ENCODE measurements around the gene ATP10A. TPM values are rescaled to one million over a fixed set of nuclear protein-coding genes. Genes with fewer than 3 reads are reported as not detected.

The ATP10A gene
- total RNA-seq, 2 experiments from 2014 or later, result 0.06 TPM; not detected in 1

DNA sequence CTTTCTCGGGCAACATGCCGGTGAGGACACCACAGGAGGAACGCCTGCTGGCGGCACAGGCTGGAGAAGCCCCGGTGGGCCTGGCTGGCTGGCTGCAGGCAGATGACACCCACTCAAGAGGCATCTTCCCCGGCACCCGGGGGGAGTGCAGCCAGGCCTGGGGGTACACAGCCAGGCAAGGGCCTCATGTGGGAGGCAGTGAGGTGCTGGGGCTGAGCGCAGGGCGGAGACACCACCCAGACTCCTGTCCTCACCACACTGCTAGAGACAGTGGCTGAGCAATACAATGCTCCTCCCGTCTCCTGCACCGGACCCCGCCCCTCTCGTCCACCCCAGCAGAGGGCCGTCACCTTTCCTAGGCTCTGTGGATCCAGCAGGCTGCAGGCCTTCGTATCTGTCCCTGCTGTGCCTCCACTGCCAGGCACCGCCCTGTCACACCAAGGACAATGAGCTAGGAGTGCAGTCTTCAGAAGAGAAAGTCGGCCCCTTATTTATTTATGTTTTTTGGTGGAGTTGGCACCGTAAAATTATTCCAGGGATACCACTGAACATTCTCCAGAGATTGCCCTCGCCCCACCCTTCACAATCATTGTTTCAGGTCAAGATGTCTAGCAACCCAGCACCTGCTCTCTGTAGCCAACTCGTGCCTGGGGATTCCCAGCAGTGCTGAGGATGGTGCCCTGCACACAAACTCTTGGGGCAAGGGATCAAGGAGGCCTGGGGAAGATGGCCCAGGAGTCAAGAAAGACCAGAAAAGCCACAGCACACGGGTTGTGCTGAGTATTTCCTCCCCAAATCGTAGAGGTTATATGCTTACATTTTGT, 129.1 kb downstream of the ATP10A start:
- ChIA-PET POLR2A (interaction anchor here (1.1 kb wide), 1 partner anchor 148 kb away, joined by 3 read pairs; no protein-coding TSS in a partner anchor), CTCF (ENCODE audit: unreplicated experiment) (no interaction called here)
- Histone ChIP-seq H3K4me3 (ENCODE audit: low read depth, low read length, poor library complexity, severe bottlenecking) (no peak overlapping the region), H3K36me3 (ENCODE audit: insufficient read depth, low read length) (no peaks in the 10 kb centered on the region), H3K4me1 (ENCODE audit: insufficient read depth, low read length, poor library complexity, severe bottlenecking) (no peaks in the 10 kb centered on the region), H3K4me2 (ENCODE audit: low read length) (no peak overlapping the region), H3K9me3 (ENCODE audit: low read length) (no peaks in the 10 kb centered on the region), H4K20me1 (ENCODE audit: insufficient read depth, low read length) (no peaks in the 10 kb centered on the region), H3K79me2 (ENCODE audit: insufficient read depth, low read depth, low read length) (no peaks in the 10 kb centered on the region), H2AFZ (ENCODE audit: low read length) (no peak overlapping the region), H3K9me2 (ENCODE audit: insufficient read depth, low read length) (no peaks in the 10 kb centered on the region), H3K27ac (ENCODE audit: low read depth, low read length, poor library complexity, severe bottlenecking) (no peak overlapping the region)
- no TSS peak for BruUV-seq (replicated peaks)
- DNase-seq (ENCODE audit: low spot score), result no peak
- intact Hi-C loops (cut with micrococcal nuclease; ENCODE audit: unreplicated experiment), result no loop called here
- TF ChIP-seq, protein P1, sequence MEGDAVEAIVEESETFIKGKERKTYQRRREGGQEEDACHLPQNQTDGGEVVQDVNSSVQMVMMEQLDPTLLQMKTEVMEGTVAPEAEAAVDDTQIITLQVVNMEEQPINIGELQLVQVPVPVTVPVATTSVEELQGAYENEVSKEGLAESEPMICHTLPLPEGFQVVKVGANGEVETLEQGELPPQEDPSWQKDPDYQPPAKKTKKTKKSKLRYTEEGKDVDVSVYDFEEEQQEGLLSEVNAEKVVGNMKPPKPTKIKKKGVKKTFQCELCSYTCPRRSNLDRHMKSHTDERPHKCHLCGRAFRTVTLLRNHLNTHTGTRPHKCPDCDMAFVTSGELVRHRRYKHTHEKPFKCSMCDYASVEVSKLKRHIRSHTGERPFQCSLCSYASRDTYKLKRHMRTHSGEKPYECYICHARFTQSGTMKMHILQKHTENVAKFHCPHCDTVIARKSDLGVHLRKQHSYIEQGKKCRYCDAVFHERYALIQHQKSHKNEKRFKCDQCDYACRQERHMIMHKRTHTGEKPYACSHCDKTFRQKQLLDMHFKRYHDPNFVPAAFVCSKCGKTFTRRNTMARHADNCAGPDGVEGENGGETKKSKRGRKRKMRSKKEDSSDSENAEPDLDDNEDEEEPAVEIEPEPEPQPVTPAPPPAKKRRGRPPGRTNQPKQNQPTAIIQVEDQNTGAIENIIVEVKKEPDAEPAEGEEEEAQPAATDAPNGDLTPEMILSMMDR (conservative IDR thresholded peaks at IDR 0.05; ENCODE audit: low read length), result no peak
- no peak for TF ChIP-seq EZH2phosphoT487 (IDR thresholded peaks at IDR 0.05; ENCODE audit: borderline replicate concordance, low read depth, low read length)

DNA sequence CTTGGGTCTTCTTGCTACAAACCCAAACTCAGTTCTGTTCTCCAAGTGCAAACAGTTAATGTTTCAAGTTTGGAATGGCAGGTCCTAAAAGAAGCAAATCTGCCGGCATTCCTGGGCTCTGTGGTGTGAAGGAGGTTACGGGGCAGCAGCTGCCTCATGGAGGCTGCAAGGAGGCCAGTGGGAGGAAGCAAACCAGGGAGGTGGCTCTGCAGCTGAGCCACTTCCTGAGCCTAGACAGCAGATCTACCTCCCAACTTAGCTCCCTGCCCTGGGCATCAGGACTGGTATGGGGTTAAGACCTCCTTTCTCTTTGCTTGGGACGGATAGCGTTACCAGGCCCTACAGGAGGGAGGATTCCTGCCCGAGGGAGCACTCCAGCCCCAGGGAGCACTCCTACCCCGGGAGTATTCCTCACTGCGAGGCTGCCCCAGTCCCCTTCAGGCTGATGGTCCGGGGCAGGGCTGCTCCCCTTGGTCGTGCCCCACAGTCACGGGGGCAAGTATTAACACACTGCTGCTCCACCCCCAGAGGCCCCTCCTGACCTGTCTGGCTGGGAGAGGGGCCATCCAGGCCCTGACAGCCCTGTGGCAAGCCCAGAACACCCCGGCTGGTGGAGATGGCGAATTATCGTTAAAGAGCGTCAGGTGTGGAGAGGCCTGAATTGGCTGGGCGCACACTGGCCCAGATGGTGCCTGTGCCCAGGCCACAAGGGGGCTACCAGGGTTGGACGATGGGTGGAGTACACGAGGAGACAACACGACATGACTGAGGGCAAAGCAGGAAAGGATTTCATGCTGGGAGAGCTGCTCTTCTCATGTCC, 129.9 kb downstream of the ATP10A start:
- H3K4me2 ChIP-seq (ENCODE audit: low read length), result no peak overlapping the region
- no peaks in the 10 kb centered on the region for H4K20me1 ChIP-seq (ENCODE audit: insufficient read depth, low read length)
- no peak overlapping the region for H3K27ac ChIP-seq (ENCODE audit: low read depth, low read length, poor library complexity, severe bottlenecking)
- no TSS peak for BruUV-seq (replicated peaks)
- ChIA-PET POLR2A (interaction anchor here (1.1 kb wide), 1 partner anchor 149 kb away, joined by 3 read pairs; no protein-coding TSS in a partner anchor), CTCF (ENCODE audit: unreplicated experiment) (no interaction called here)
- TF ChIP-seq EZH2phosphoT487 (IDR thresholded peaks at IDR 0.05; ENCODE audit: borderline replicate concordance, low read depth, low read length), result no peak
- TF ChIP-seq, protein P1 (conservative IDR thresholded peaks at IDR 0.05; ENCODE audit: low read length), result no peak
- no peaks in the 10 kb centered on the region for H3K79me2 ChIP-seq (ENCODE audit: insufficient read depth, low read depth, low read length)
- H3K4me1 ChIP-seq (ENCODE audit: insufficient read depth, low read length, poor library complexity, severe bottlenecking), result no peaks in the 10 kb centered on the region
- H2AFZ ChIP-seq (ENCODE audit: low read length), result no peak overlapping the region
- H3K36me3 ChIP-seq (ENCODE audit: insufficient read depth, low read length), result no peaks in the 10 kb centered on the region
- H3K9me2 ChIP-seq (ENCODE audit: insufficient read depth, low read length), result no peaks in the 10 kb centered on the region
- no peaks in the 10 kb centered on the region for H3K9me3 ChIP-seq (ENCODE audit: low read length)
- no peak for DNase-seq (ENCODE audit: low spot score)
- no peak overlapping the region for H3K4me3 ChIP-seq (ENCODE audit: low read depth, low read length, poor library complexity, severe bottlenecking)
- intact Hi-C loops (cut with micrococcal nuclease; ENCODE audit: unreplicated experiment), result no loop called here
